ENCODE data around the gene IMPACT.

- TF ChIP-seq CTCF (IDR thresholded peaks at IDR 0.05) = no peak
- TF ChIP-seq POLR2A (IDR thresholded peaks at IDR 0.05) = no peak
Observed at GRCh38 chr18:24388957-24389356, 37.5 kb upstream of the IMPACT start.

All from body of pancreas (tissue), 4 donors.